Activated CD4-positive, alpha-beta T cell treated with anti-CD3 and anti-CD28 coated beads, Interleukin-2, amount 50 U/mL, for 16 hours (primary cell): ENCODE measurements around the gene POU3F1.

Experiments
- DNase-seq: peaks from one replicate; pipeline ENCODE4 v3.0.0-alpha.2; 2020

POU3F1 gene

DNA sequence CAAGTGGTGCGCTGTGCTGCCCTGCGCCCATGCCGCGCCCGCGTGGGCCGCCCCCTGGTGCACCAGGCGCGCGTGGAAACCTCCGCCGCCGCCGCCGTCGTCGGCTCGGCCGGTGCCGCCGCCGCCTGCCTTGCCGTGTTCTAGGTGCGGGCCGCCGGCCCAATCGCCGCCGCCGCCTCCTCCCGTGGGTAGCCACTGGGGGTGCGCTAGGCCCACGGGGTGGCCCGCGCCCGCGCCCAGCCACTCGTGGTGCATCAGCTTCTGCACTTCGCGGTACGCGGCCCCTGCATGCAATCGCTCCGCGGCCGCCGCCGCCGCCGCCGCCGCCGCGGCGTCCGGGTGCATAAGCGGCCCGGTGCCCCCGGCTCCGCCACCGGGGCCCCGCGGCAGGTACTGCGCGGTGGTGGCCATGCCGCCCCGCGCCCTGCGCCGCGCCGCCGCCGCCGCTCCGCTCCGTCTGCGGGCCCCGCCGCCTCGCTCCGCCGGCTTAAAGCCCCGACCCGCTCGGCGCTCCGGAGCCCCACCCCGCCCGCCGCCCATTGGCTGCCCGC lies at the start of gene POU3F1:
TSS of gene POU3F1 (minus strand) at position 461 of the 551 bp plus-strand sequence. CDS start at position 411, 50 bp downstream.
- no peak for DNase-seq

DNA sequence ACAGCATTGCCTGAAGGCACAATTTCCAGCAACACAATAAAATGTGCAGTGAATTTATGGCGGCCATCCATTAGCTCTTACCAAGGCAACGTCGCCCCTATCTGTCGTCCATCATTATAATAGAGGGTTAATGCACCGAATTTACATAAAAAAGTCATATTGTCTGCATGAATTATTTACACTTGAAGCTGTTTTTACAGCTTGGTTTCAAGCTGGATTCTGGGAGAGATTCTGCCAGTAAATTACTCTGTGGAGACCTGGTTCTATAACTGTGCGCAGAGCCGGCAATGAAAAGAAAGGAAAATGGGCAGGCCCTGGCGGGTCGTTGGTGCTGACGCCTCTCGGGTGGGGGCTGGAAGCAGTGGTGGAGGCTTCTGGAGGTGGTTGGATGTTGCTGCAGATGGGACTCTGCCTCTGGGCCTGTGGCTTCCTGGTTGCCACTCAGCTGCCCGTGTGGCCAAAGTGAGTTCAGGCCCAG lies 48.9 kb upstream of the POU3F1 start:
- DNase-seq, result no peak

- no peak for DNase-seq
These were observed 48.2 kb upstream of the POU3F1 start for GRCh38 chr1:38094711-38095290.

DNA sequence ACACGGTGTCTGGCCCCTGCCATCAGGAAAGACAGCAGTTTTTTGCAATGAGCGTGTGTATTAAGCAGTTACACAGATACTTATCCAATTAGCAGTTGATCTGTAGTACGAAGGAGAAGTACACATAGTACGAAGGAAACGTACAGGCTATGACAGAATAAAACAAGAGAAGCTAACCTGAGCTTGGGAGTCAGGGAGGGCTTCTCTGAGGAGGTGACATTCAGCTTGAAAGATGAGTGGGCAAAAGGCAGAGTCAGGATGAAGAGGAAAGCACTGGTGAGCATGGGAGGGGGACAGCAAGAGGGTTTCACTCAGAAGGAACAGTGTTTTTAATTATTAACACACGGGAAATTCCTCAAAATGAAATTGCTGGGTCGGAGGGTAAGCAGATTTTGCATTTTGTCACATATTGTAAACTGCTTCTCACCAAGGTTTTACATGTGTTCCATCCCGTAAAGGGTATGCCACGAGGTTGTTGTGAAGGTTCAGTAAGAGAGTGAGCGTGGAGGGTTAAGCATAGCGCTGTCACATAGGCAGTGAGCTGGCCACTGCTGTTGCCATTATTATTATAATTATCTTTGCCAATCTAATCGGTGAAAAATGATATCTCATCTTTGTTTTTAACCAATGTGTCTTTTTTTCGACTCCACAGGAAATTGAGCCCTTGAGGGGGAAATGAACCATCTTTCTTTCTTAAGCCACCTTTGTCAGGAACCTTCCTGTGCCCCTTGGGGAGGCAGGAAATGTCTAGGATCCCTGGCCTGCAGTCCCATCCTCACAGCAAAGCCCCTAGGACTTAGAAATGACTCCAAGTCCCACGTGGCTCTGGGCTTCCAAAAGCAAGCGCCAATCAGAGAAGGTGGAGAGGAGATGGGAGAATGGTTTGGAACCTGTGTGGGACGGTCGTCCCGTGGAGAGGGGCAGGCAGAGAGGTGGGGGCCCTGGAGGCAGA lies 47.3 kb upstream of the POU3F1 start:
- no peak for DNase-seq

GRCh38 chr1:38092256-38092655 lies 45.7 kb upstream of the POU3F1 start:
- no peak for DNase-seq

DNA sequence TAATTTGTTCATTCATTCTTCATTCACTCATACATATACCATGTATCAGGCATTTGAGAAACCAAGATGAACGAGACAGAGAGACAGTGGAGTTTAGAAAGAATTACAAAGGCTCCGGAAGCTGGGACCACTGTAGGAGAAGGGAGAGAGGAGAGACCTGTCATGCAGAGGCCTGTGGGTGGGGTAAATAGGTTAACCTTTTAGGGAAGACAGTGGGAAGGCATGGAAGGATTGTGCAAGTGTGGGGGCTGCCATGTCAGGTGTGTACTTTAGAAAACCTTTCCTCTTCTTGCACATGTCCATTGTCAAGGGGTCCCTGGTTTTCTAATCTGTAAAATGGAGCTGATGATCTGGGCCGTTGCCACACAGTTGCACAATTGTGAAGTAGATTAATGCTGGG lies 44.2 kb upstream of the POU3F1 start:
- DNase-seq, result no peak

GRCh38 chr1:38089712-38090360 lies 43.2 kb upstream of the POU3F1 start:
- DNase-seq, result no peak

DNA sequence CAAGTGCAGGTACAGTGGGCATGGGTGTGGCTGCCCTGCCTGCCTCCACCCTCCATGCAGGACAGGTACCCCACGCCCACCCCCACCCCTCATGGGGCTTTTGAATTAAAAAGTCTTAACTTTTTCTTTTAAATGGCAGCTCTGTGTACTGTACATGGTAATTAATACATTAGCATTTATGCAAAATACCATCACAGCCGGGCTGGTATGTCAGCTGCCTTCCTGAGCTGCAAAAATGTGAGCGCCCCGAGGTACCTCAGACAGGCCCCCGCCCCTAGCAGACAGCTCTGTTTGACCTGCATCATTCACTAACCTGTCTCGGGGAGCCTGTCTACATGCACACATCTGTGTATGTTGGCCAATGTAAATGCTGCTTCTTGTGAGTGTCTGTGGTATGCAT lies 42.2 kb upstream of the POU3F1 start:
- DNase-seq, result no peak

GRCh38 chr1:38088366-38088765 lies 41.8 kb upstream of the POU3F1 start:
- no peak for DNase-seq

- no peak for DNase-seq
These were observed 41.1 kb upstream of the POU3F1 start for GRCh38 chr1:38087676-38088075.

GRCh38 chr1:38085666-38086330 lies 39.2 kb upstream of the POU3F1 start:
- no peak for DNase-seq

GRCh38 chr1:38084700-38085099 lies 38.1 kb upstream of the POU3F1 start:
- DNase-seq, result no peak

GRCh38 chr1:38084113-38084512 lies 37.5 kb upstream of the POU3F1 start:
- DNase-seq, result no peak

DNA sequence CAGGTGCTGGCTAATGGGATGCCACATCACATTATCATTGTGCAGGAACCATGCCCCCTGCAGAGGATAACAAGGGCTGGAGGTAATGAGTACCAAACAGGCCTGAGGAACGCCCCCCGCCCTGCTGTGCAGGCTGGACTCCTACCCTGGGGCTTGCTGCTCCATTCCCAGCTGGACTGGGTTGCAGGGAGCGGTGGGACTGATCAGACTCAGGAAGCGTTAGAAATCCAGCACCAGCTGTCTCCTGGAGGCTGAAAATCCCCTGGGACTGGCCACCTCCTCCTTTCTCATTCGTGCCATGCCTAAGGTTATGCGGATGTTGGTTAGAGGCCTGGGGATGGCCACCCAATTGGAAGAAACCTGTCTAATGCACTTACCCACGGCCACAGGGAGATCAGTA lies 36.9 kb upstream of the POU3F1 start:
- no peak for DNase-seq

GRCh38 chr1:38082769-38083263 lies 36.2 kb upstream of the POU3F1 start:
- DNase-seq, result no peak

GRCh38 chr1:38079019-38079418 lies 32.4 kb upstream of the POU3F1 start:
- DNase-seq, result no peak

GRCh38 chr1:38077523-38078147 lies 31.0 kb upstream of the POU3F1 start:
- DNase-seq, result no peak

GRCh38 chr1:38076455-38076854 lies 29.9 kb upstream of the POU3F1 start:
- DNase-seq, result no peak

- DNase-seq, result no peak
These were observed 29.4 kb upstream of the POU3F1 start for GRCh38 chr1:38076038-38076437.

- no peak for DNase-seq
These were observed 28.6 kb upstream of the POU3F1 start for GRCh38 chr1:38075191-38075590.

DNA sequence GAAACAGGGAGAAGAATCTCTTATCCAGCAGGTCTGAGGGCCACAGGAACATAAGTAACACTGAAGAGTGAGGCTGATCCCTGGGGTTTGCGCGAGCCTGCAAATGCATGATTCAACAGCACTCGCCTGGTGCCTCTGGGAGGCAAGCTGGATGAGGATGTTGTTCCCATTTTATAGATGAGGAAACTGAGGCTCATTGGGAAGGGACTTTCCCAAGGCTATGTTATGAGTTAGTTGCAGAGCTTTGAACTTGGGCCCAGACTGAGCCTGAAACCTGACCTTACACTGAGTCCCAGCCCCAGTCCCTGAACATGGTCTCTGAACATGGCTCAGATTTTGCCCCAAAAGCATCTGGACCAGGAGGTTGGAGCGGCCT lies 27.7 kb upstream of the POU3F1 start:
- DNase-seq, result no peak
